Neural progenitor cell (in vitro differentiated cells): ENCODE results near the gene LRRC56. TPM values are rescaled to one million over a fixed set of nuclear protein-coding genes. Genes with fewer than 3 reads are reported as not detected.

Experiments used
- DNase-seq: peaks from one replicate; pipeline ENCODE4 v3.0.0-alpha.2; 2016; ENCODE audit warnings: low spot score
- H2AFZ ChIP-seq: fragments of 200-600 bp; sonication (generic); replicated peaks from 2 replicates; pipeline ENCODE4 v1.6.1; 2016; ENCODE audit warnings: antibody characterized with exemption
- H3F3A ChIP-seq: fragments of 200-600 bp; sonication (generic); 2 replicates; pipeline ENCODE4 v1.6.1; 2016; ENCODE audit warnings: antibody characterized with exemption, low read depth
- H3K27ac ChIP-seq: fragments of 200-600 bp; sonication (generic); 2 replicates; pipeline ENCODE4 v1.5.1; 2016; ENCODE audit warnings: mild to moderate bottlenecking
- H3K27me3 ChIP-seq: fragments of 200-600 bp; sonication (generic); 2 replicates; pipeline ENCODE4 v1.6.1; 2016; ENCODE audit warnings: mild to moderate bottlenecking, moderate library complexity
- H3K36me3 ChIP-seq: fragments of 200-600 bp; sonication (generic); 2 replicates; pipeline ENCODE4 v1.5.1; 2016
- H3K4me1 ChIP-seq: fragments of 200-600 bp; sonication (generic); 2 replicates; pipeline ENCODE4 v1.6.1; 2016; ENCODE audit warnings: mixed run types
- H3K4me2 ChIP-seq: fragments of 200-600 bp; sonication (generic); 2 replicates; pipeline ENCODE4 v1.6.1; 2016
- H3K4me3 ChIP-seq: fragments of 200-600 bp; sonication (generic); 2 replicates; pipeline ENCODE4 v1.5.1; 2016
- H3K79me2 ChIP-seq: fragments of 200-600 bp; sonication (generic); 2 replicates; pipeline ENCODE4 v1.6.1; 2016; ENCODE audit warnings: low read depth
- H3K9ac ChIP-seq: fragments of 200-600 bp; sonication (generic); 2 replicates; pipeline ENCODE4 v1.6.1; 2016
- H3K9me3 ChIP-seq: fragments of 200-600 bp; sonication (generic); 2 replicates; pipeline ENCODE4 v1.5.1; 2016; ENCODE audit warnings: low read depth
- H4K20me1 ChIP-seq: fragments of 200-600 bp; sonication (generic); 2 replicates; pipeline ENCODE4 v1.6.1; 2016; ENCODE audit warnings: low read depth
- H3K27ac Mint-ChIP-seq: 3 replicates; pipeline ENCODE4 v1.8.0; 2021; ENCODE audit warnings: mixed read lengths
- H3K27me3 Mint-ChIP-seq: 2 replicates; pipeline ENCODE4 v1.8.0; 2022; ENCODE audit warnings: low read depth, mild to moderate bottlenecking, inconsistent platforms, moderate library complexity, mixed read lengths; ENCODE audit not compliant: insufficient read depth
- H3K36me3 Mint-ChIP-seq: 3 replicates; pipeline ENCODE4 v1.8.0; 2021; ENCODE audit warnings: mixed read lengths
- H3K4me1 Mint-ChIP-seq: 3 replicates; pipeline ENCODE4 v1.8.0; 2021; ENCODE audit warnings: mixed read lengths
- H3K4me3 Mint-ChIP-seq: 3 replicates; pipeline ENCODE4 v1.8.0; 2021; ENCODE audit warnings: mild to moderate bottlenecking, moderate library complexity, mixed read lengths
- H3K9me3 Mint-ChIP-seq: 3 replicates; pipeline ENCODE4 v1.8.0; 2020; ENCODE audit warnings: mixed read lengths
- CTCF ChIP-seq: fragments of 200-600 bp; sonication (generic); IDR thresholded peaks from 2 replicates; pipeline ENCODE4 v1.5.1; 2017; ENCODE audit warnings: antibody characterized with exemption, mild to moderate bottlenecking
- EZH2 ChIP-seq: fragments of 200-600 bp; sonication (generic); IDR thresholded peaks from 2 replicates; pipeline ENCODE4 v1.6.1; 2017; ENCODE audit warnings: antibody characterized with exemption, mild to moderate bottlenecking, moderate library complexity
- EZH2phosphoT487 ChIP-seq: fragments of 200-600 bp; sonication (generic); IDR thresholded peaks from 2 replicates; pipeline ENCODE4 v1.6.1; 2017; ENCODE audit warnings: antibody characterized with exemption
- total RNA-seq: library from RNA; depleted of rRNA; stranded (reverse); fragments of >200 nt; gene quantifications from 2 replicates; pipeline ENCODE4 v1.2.3, GENCODE V29; 2015; ENCODE audit warnings: low replicate concordance

LRRC56 gene
- total RNA-seq, 1 donor from 2014 or later: 0.45 TPM

- Histone ChIP-seq H3K4me3 (peak overlapping the region; percentile 82), H3K9me3 (no peaks in the 10 kb centered on the region), H3K4me2 (peak overlapping the region; percentile 91), H3K4me1 (peaks cover 6% of the 10 kb centered on the region), H3K9ac (peak overlapping the region; percentile 56), H3F3A (peaks cover 12% of the 10 kb centered on the region), H3K27me3 (no peaks in the 10 kb centered on the region), H4K20me1 (peaks cover 19% of the 10 kb centered on the region), H3K36me3 (no peaks in the 10 kb centered on the region), H3K27ac (no peak overlapping the region), H3K79me2 (peaks cover 28% of the 10 kb centered on the region), H2AFZ (peak overlapping the region; percentile 78)
- Mint-ChIP-seq H3K4me3 (peak overlapping the region; percentile 97), H3K4me1 (peaks cover 14% of the 10 kb centered on the region), H3K36me3 (peaks cover 9% of the 10 kb centered on the region), H3K27me3 (no peaks in the 10 kb centered on the region), H3K27ac (no peak overlapping the region), H3K9me3 (no peaks in the 10 kb centered on the region)
- no peak for TF ChIP-seq EZH2
- TF ChIP-seq CTCF: no peak
- TF ChIP-seq EZH2phosphoT487: no peak
- DNase-seq: no peak
These were observed 29.4 kb upstream of the LRRC56 start for GRCh38 chr11:507727-508515.

GRCh38 chr11:508956-509355, 28.4 kb upstream of the LRRC56 start:
- H3K27ac ChIP-seq: no peak overlapping the region
- no peaks in the 10 kb centered on the region for H3K9me3 ChIP-seq
- peaks cover 19% of the 10 kb centered on the region for H4K20me1 ChIP-seq
- Mint-ChIP-seq H3K4me3 (peak overlapping the region; percentile 97), H3K27ac (no peak overlapping the region), H3K4me1 (peaks cover 14% of the 10 kb centered on the region), H3K27me3 (no peaks in the 10 kb centered on the region), H3K36me3 (peaks cover 17% of the 10 kb centered on the region), H3K9me3 (no peaks in the 10 kb centered on the region)
- H3K79me2 ChIP-seq: peaks cover 24% of the 10 kb centered on the region
- no peak overlapping the region for H3K9ac ChIP-seq
- H3K4me3 ChIP-seq: no peak overlapping the region
- H3F3A ChIP-seq: peaks cover 12% of the 10 kb centered on the region
- TF ChIP-seq EZH2phosphoT487: no peak
- no peak for TF ChIP-seq EZH2
- no peak for TF ChIP-seq CTCF
- no peaks in the 10 kb centered on the region for H3K36me3 ChIP-seq
- H3K4me1 ChIP-seq: peaks cover 6% of the 10 kb centered on the region
- no peak overlapping the region for H3K4me2 ChIP-seq
- no peak overlapping the region for H2AFZ ChIP-seq
- no peaks in the 10 kb centered on the region for H3K27me3 ChIP-seq
- DNase-seq: no peak

- peaks cover 35% of the 10 kb centered on the region for H3K36me3 Mint-ChIP-seq
- H3K27me3 Mint-ChIP-seq: no peaks in the 10 kb centered on the region
- no peaks in the 10 kb centered on the region for H3K27me3 ChIP-seq
- no peaks in the 10 kb centered on the region for H4K20me1 ChIP-seq
- no peaks in the 10 kb centered on the region for H3K4me1 ChIP-seq
- H3K9me3 Mint-ChIP-seq: peaks cover 20% of the 10 kb centered on the region
- no peak overlapping the region for H3K27ac Mint-ChIP-seq
- peaks cover 3% of the 10 kb centered on the region for H3K4me1 Mint-ChIP-seq
- peaks cover under 1% of the 10 kb centered on the region for H3F3A ChIP-seq
- peaks cover 4% of the 10 kb centered on the region for H3K79me2 ChIP-seq
- no peak overlapping the region for H3K4me3 ChIP-seq
- H3K4me3 Mint-ChIP-seq: peak overlapping the region; percentile 10
- DNase-seq: no peak
- H3K4me2 ChIP-seq: no peak overlapping the region
- no peaks in the 10 kb centered on the region for H3K9me3 ChIP-seq
- H3K9ac ChIP-seq: no peak overlapping the region
- no peaks in the 10 kb centered on the region for H3K36me3 ChIP-seq
- TF ChIP-seq EZH2phosphoT487 (no peak), EZH2 (no peak), CTCF (no peak)
- no peak overlapping the region for H3K27ac ChIP-seq
- H2AFZ ChIP-seq: no peak overlapping the region
These were observed 24.3 kb upstream of the LRRC56 start for GRCh38 chr11:512761-513595.
